ENCODE measurements around the gene IFITM2. TPM values are rescaled to one million over a fixed set of nuclear protein-coding genes. Genes with fewer than 3 reads are reported as not detected.
A peak's percentile ranks its signal among the peaks of the same experiment; 100 is the strongest.

IFITM2 gene
- total RNA-seq, 1 experiment from 2014 or later, result 421 TPM

DNA sequence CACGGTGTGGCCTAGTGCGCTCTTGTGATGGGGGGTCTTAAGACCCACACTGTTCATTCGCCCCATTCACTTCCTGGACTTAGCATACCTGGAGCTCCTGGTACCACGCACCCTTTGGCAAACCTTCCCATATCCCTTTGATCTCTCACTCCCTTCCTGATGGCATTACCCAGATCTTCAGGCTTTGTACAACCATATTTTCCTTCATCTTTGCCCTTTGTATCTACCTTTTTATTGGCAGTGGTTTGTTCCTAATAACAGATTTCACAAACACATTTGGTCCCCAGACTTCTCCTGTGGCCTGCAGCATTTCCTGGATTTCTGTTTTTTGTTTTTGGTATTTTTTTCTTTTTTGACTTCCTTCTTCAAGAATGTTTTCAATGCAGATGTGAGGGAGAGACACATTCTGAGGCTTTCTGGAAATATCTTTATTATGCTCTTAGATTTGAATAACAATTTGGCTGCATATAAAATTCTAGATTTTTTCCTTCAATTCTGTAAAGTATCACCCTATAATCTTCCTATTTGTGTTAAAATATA, 29.1 kb downstream of the IFITM2 start:
- Histone ChIP-seq H3T11ph (ENCODE audit: low read length) (no peak overlapping the region), H4K5ac (ENCODE audit: insufficient read length, low read depth, low read length) (no peak overlapping the region), H2BK120ac (ENCODE audit: low read depth, low read length, poor library complexity, severe bottlenecking) (no peak overlapping the region), H3K79me2 (ENCODE audit: insufficient read depth, low read length) (no peaks in the 10 kb centered on the region), H3K18ac (ENCODE audit: insufficient read length, low read depth, low read length) (no peak overlapping the region), H4K8ac (replicated peaks; ENCODE audit: insufficient read length, low read depth, low read length) (no peak overlapping the region), H3K27me3 (ENCODE audit: insufficient read depth, low read length) (no peaks in the 10 kb centered on the region), H3K23me2 (ENCODE audit: insufficient read length, low read depth, low read length, poor library complexity, severe bottlenecking) (no peaks in the 10 kb centered on the region), H2AK5ac (ENCODE audit: insufficient read length, low read length) (no peak overlapping the region), H3K56ac (ENCODE audit: insufficient read length, low read depth, low read length) (no peak overlapping the region), H4K91ac (ENCODE audit: insufficient read length, low read depth, low read length) (no peak overlapping the region), H3K9ac (ENCODE audit: extremely low read depth, insufficient read length, low read length) (no peak overlapping the region), H3K4me1 (ENCODE audit: insufficient read depth, low read length) (peaks cover 12% of the 10 kb centered on the region), H2BK5ac (ENCODE audit: insufficient read length, low read length) (no peak overlapping the region), H4K20me1 (ENCODE audit: control insufficient read depth, insufficient read depth, insufficient read length) (no peaks in the 10 kb centered on the region), H2BK15ac (ENCODE audit: low read depth, low read length) (no peak overlapping the region), H3K27ac (ENCODE audit: insufficient read length, low read depth, low read length) (no peak overlapping the region), H2AFZ (ENCODE audit: low read length) (no peak overlapping the region), H3K79me1 (ENCODE audit: insufficient read depth, low read depth, low read length, poor library complexity, severe bottlenecking) (no peaks in the 10 kb centered on the region), H2BK20ac (ENCODE audit: low read depth, low read length, poor library complexity, severe bottlenecking) (no peak overlapping the region), H3K23ac (ENCODE audit: insufficient read length, low read depth, low read length) (no peak overlapping the region), H3K4ac (ENCODE audit: low read depth, low read length) (no peak overlapping the region), H3K14ac (ENCODE audit: insufficient read depth, low read length) (no peak overlapping the region), H2BK12ac (ENCODE audit: insufficient read length, low read depth, low read length) (no peak overlapping the region), H3K4me2 (ENCODE audit: insufficient read depth, insufficient read length, low read length) (no peak overlapping the region), H3K9me3 (ENCODE audit: control insufficient read depth, low read depth, low read length) (no peaks in the 10 kb centered on the region)
- TF ChIP-seq, protein P1, sequence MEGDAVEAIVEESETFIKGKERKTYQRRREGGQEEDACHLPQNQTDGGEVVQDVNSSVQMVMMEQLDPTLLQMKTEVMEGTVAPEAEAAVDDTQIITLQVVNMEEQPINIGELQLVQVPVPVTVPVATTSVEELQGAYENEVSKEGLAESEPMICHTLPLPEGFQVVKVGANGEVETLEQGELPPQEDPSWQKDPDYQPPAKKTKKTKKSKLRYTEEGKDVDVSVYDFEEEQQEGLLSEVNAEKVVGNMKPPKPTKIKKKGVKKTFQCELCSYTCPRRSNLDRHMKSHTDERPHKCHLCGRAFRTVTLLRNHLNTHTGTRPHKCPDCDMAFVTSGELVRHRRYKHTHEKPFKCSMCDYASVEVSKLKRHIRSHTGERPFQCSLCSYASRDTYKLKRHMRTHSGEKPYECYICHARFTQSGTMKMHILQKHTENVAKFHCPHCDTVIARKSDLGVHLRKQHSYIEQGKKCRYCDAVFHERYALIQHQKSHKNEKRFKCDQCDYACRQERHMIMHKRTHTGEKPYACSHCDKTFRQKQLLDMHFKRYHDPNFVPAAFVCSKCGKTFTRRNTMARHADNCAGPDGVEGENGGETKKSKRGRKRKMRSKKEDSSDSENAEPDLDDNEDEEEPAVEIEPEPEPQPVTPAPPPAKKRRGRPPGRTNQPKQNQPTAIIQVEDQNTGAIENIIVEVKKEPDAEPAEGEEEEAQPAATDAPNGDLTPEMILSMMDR (conservative IDR thresholded peaks at IDR 0.05), result no peak
- no peak overlapping the region for H3K4me3 Mint-ChIP-seq
- peak overlapping the region in 2 of 3 experiments; percentile 7 to 55; a peak in 4 of 7 replicates for H3K27ac Mint-ChIP-seq
- no CpG with 5 or more reads among the region's 4 CpGs for WGBS (ENCODE audit: extremely low coverage, insufficient read length, low lambda C conversion rate)
- peaks cover 16 to 20% of the 10 kb centered on the region in 2 experiments for H3K9me3 Mint-ChIP-seq
- H3K4me1 Mint-ChIP-seq, result peaks cover 48 to 52% of the 10 kb centered on the region in 2 experiments
- H3K36me3 Mint-ChIP-seq (ENCODE audit: insufficient read depth in 1 of 3, low read depth in 3 of 3), result peaks cover 4 to 20% (median 9%) of the 10 kb centered on the region in 3 experiments; a peak in 6 of 7 replicates
- no peak for DNase-seq
- peaks cover 3% of the 10 kb centered on the region for H3K27me3 Mint-ChIP-seq (ENCODE audit: low read depth)
